ENCODE results near the gene PPP1CA. TPM values are rescaled to one million over a fixed set of nuclear protein-coding genes. Genes with fewer than 3 reads are reported as not detected.

Gene PPP1CA
- total RNA-seq, 1 donor from 2014 or later: 262 TPM

DNA sequence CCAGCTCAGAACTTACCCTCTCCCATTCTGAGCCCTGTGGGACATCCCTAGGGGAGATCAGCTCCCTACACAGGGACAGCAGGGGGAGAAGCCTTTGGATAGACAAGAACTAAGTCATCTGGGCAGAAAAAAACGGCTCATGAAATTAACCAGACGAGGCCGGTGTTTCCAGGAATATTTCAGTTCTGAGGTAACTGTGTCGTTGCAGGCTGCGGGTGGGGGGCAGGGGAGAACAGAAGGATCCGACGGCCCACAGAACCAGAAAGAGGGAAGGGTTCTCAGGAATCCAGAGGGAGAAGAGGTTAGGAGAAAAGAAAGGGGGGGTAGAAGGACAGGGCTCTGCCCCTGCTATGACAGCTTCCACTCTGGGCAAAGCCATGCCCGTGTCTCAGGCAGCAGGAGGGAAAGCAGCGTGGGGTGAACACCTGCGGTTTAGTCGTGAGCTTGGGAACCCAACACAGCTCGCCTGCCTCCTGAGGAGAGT lies 31.8 kb downstream of the PPP1CA start:
- H3K36me3 Mint-ChIP-seq (ENCODE audit: low read depth): peaks cover 5% of the 10 kb centered on the region
- peaks cover 56% of the 10 kb centered on the region for H3K27me3 Mint-ChIP-seq (ENCODE audit: low read depth)
- peaks cover 44% of the 10 kb centered on the region for H3K4me1 Mint-ChIP-seq (ENCODE audit: low read depth)
- no peak overlapping the region for H3K27ac Mint-ChIP-seq
- no peaks in the 10 kb centered on the region for H3K9me3 Mint-ChIP-seq
- intact Hi-C loops (cut with micrococcal nuclease): no loop called here
- DNase-seq (ENCODE audit: low spot score): no peak
- no peak overlapping the region for H3K4me3 Mint-ChIP-seq (ENCODE audit: low read depth)

DNA sequence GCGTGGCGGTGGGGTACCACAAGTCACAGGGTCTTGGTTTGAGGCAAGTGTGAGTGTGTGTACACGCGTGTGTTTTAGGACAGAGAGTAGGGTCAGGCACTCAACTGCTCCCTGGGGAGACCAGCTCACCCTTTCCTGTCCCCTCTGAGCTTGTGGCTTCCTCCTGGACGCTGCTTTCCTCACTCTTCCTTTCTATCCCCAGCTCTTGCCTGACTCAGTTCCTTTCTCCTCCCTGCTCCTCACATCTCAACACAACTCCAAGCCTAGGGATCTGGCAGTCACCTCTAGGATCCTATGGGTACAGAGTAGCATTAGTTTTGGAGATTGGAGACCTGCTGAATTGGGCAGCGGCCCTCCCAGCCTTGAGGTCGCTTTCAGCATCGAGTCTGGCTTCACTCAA lies 32.4 kb downstream of the PPP1CA start:
- H3K36me3 Mint-ChIP-seq (ENCODE audit: low read depth): peaks cover 9% of the 10 kb centered on the region
- H3K27ac Mint-ChIP-seq: no peak overlapping the region
- peaks cover 51% of the 10 kb centered on the region for H3K27me3 Mint-ChIP-seq (ENCODE audit: low read depth)
- no peak for DNase-seq (ENCODE audit: low spot score)
- intact Hi-C loops (cut with micrococcal nuclease): no loop called here
- H3K4me1 Mint-ChIP-seq (ENCODE audit: low read depth): peaks cover 41% of the 10 kb centered on the region
- no peak overlapping the region for H3K4me3 Mint-ChIP-seq (ENCODE audit: low read depth)
- no peaks in the 10 kb centered on the region for H3K9me3 Mint-ChIP-seq

DNA sequence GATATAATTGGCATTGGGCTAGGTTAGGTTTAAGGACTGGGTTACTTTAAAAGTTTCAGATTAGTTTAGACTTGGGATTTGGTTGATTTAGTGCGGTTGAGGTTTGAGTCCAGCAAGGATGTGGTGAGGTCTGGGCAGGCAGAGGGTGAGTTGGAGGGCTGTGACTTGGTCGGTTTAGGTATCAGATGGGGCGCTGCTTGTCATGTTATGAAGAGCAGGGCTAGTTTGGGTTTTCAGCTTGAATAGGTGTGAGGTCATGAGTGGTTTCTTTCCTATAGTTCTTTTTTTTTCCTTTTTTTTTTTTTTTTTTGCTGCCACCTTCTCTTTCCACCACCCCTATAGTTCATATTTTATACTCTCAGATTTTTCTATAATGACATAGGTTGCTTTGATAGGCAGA lies 33.0 kb downstream of the PPP1CA start:
- Mint-ChIP-seq H3K4me1 (ENCODE audit: low read depth) (peaks cover 38% of the 10 kb centered on the region), H3K27me3 (ENCODE audit: low read depth) (peaks cover 50% of the 10 kb centered on the region), H3K27ac (no peak overlapping the region), H3K4me3 (ENCODE audit: low read depth) (no peak overlapping the region), H3K36me3 (ENCODE audit: low read depth) (peaks cover 9% of the 10 kb centered on the region), H3K9me3 (no peaks in the 10 kb centered on the region)
- DNase-seq (ENCODE audit: low spot score): no peak
- intact Hi-C loops (cut with micrococcal nuclease): no loop called here

DNA sequence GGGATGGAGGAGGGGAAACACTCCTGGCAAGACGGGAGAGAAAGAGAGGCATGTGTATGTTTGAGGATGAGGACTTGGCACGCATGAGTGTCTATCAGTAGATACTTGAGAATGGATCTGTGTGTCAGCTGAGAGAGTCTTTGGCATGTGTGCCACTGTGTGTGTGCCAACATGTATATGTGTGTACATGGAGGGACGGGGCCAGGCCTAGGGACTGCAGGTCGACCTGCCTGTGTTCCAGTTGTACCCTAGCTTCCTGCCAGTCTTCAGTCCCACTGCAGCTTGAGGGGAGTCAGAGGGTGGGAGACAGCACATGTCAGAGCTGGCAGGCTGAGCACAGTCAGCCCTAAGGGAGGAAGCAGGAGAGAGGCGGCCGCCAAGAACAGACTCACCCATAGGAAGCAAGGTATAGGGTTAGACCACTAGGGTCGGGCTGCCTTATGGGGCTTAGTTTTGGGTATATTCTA lies 33.9 kb downstream of the PPP1CA start:
- no peaks in the 10 kb centered on the region for H3K9me3 Mint-ChIP-seq
- no peak overlapping the region for H3K27ac Mint-ChIP-seq
- peaks cover 38% of the 10 kb centered on the region for H3K4me1 Mint-ChIP-seq (ENCODE audit: low read depth)
- peaks cover 9% of the 10 kb centered on the region for H3K36me3 Mint-ChIP-seq (ENCODE audit: low read depth)
- peaks cover 51% of the 10 kb centered on the region for H3K27me3 Mint-ChIP-seq (ENCODE audit: low read depth)
- DNase-seq (ENCODE audit: low spot score): no peak
- no peak overlapping the region for H3K4me3 Mint-ChIP-seq (ENCODE audit: low read depth)
- intact Hi-C loops (cut with micrococcal nuclease): no loop called here

DNA sequence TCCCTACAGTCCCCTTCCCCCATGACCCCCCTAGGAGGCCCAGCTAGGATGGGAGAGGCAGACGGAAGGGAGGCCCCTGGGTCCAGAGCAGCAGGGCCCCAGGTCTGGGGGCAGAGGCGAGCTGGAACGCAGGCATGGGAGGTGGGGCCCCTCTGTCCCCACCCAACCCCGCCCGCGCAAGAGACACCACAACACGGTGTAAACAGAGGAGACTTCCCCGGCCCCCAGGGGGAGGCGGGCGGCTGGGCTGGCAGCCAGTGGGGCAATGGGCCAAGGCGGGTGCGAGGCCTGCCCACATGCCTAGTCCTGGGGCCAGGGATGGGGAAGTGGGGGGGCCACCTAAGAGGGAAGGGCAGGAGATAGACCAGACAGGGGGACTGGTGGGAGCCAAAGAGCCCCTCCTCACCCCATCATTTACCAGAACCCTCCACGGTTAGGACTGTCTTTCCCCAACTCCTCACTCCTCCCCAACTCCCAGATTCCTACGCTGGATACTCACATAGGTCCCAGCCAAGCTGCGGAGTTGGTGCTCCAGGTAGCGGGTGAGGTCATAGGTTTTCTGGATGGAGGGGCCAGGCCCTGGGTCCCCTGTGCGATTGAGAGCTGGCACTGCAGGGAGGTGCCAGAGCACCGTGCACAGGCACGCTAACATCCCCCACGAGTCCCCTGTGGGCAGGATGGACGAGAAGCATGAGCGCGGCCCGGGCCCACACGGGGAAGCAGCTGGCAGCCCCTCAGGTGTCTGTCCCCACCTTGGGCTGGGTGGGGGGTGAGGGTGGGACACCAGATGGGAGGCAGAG lies 34.5 kb downstream of the PPP1CA start:
- Mint-ChIP-seq H3K27me3 (ENCODE audit: low read depth) (peaks cover 58% of the 10 kb centered on the region), H3K4me1 (ENCODE audit: low read depth) (peaks cover 38% of the 10 kb centered on the region), H3K4me3 (ENCODE audit: low read depth) (no peak overlapping the region), H3K27ac (no peak overlapping the region), H3K9me3 (no peaks in the 10 kb centered on the region), H3K36me3 (ENCODE audit: low read depth) (peaks cover 9% of the 10 kb centered on the region)
- no peak for DNase-seq (ENCODE audit: low spot score)
- intact Hi-C loops (cut with micrococcal nuclease): no loop called here

DNA sequence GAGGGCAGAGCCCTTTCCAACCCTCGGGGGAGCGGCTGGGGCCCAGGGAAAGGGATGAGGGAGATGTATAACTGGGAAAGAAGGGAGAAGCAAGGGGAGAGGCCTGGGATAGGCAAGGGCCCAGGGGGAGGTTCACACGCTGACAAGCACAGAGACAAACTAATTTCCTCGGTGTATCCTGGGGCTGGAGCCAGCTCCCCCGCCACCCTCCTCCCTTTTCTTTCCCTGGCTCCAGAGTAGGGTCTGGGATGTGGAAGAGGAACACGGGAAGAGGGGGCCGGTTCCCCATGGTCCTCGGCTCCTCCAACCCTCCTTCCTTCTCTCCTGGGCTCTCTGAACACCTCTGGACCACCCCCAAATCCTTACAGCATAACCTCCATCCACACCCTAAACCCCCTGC lies 35.1 kb downstream of the PPP1CA start:
- no peak overlapping the region for H3K4me3 Mint-ChIP-seq (ENCODE audit: low read depth)
- no peaks in the 10 kb centered on the region for H3K9me3 Mint-ChIP-seq
- H3K27me3 Mint-ChIP-seq (ENCODE audit: low read depth): peaks cover 59% of the 10 kb centered on the region
- H3K36me3 Mint-ChIP-seq (ENCODE audit: low read depth): peaks cover 5% of the 10 kb centered on the region
- intact Hi-C loops (cut with micrococcal nuclease): no loop called here
- no peak for DNase-seq (ENCODE audit: low spot score)
- H3K4me1 Mint-ChIP-seq (ENCODE audit: low read depth): peaks cover 34% of the 10 kb centered on the region
- no peak overlapping the region for H3K27ac Mint-ChIP-seq

DNA sequence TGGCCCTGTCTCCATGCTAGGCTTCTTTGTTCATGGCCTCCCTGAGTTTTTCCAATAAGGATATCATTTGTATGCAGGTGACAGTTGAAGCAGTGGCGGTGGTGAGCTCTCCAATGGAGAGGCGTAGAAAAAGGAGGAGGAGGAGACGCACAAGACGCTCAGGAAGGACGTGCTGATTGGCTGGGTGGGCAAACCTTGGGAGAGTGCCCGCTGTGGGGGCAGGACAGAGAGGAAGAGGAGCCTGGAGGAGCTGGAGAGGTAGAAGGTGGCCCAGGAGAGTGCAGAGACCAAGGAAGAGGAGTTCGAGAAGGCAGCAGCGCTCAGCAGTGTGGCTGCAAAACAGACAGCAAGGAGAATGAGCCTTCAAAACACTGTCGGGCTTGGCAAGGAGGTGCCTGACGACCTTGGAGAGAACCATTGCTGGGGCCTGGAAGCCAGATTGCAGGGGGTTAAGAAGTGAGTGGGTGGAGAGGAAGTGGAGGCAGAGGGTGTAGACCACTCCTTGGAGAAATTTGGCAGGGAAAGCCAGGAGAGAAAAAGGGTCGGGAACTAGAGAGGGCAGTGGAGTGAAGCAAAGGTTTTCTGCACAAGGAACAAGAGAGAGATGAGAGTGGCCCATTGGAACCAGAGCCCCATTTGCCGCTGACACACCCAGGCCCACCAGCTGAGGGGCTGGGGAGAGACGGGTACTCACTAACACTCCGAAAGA lies 35.8 kb downstream of the PPP1CA start:
- Mint-ChIP-seq H3K9me3 (no peaks in the 10 kb centered on the region), H3K4me3 (ENCODE audit: low read depth) (no peak overlapping the region), H3K4me1 (ENCODE audit: low read depth) (peaks cover 29% of the 10 kb centered on the region), H3K36me3 (ENCODE audit: low read depth) (peaks cover 5% of the 10 kb centered on the region), H3K27me3 (ENCODE audit: low read depth) (peaks cover 58% of the 10 kb centered on the region), H3K27ac (no peak overlapping the region)
- intact Hi-C loops (cut with micrococcal nuclease): no loop called here
- no peak for DNase-seq (ENCODE audit: low spot score)

DNA sequence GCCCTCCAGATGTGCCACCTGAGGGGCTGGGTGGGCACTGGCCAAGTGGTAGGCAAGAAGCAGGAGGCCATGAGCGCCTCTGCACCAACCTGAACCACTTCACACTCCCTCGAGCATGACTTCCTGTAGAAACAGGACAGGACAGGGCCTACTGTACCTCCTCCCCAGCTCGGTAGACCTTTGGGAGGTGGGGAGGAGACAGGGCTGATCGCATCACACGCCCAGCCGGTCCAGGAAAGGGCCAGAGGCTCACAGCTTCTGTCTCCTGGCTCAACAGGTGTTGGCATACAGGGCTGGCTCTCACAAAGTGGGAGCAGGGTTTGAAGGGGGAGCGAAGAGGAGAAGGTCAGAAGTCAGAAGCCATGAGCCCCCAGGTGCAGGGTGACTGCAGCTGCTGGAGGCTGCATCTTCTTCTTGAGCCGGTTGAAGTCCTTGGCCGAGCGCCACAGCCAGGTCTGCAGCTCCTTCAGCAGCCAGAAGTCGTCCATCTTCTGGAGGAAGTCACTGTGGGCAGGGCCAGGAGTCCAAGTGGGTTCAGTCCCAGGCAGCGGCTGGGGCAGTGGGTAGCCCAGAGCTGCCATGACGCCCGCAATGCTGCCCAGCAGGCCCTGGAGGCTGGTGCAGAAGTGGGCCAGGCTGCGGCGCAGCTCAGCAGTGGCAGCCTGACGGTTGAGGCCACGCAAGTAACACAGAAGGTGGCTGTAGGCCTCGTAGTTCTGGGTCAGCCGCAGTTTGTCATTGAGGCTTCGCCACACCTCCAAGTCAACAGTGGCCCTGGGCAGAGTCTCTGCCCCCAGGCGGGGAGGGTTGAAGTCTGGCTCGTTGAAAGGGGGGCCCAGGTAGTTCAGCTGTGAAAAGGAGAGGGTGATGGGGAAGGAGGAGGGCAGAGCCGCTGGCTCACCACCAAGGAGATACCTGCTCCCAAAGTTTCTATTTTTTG lies 36.6 kb downstream of the PPP1CA start:
- peaks cover 5% of the 10 kb centered on the region for H3K36me3 Mint-ChIP-seq (ENCODE audit: low read depth)
- H3K27me3 Mint-ChIP-seq (ENCODE audit: low read depth): peaks cover 52% of the 10 kb centered on the region
- no peak for DNase-seq (ENCODE audit: low spot score)
- no peak overlapping the region for H3K27ac Mint-ChIP-seq
- intact Hi-C loops (cut with micrococcal nuclease): no loop called here
- H3K9me3 Mint-ChIP-seq: no peaks in the 10 kb centered on the region
- H3K4me3 Mint-ChIP-seq (ENCODE audit: low read depth): no peak overlapping the region
- peaks cover 23% of the 10 kb centered on the region for H3K4me1 Mint-ChIP-seq (ENCODE audit: low read depth)

DNA sequence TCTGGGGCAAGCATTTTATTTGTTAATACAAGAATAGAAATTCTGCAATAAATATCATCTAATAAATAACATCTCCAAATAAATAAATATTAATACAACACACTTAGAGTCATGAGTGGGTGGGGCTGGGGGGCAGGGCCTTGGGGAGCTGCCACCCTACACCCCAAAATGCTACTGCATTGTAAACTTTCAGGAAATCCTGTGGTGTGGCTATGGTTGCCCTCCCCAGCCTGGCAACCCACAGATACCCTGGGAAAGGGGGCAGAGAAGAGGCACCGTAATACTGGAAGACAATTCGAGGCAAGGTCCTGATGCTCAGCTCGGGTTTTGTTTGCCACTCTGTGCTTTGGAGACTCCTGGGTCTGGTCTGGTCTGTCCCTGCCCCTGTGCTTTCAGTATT lies 37.5 kb downstream of the PPP1CA start:
- peaks cover 18% of the 10 kb centered on the region for H3K4me1 Mint-ChIP-seq (ENCODE audit: low read depth)
- intact Hi-C loops (cut with micrococcal nuclease): no loop called here
- DNase-seq (ENCODE audit: low spot score): no peak
- H3K9me3 Mint-ChIP-seq: no peaks in the 10 kb centered on the region
- H3K4me3 Mint-ChIP-seq (ENCODE audit: low read depth): no peak overlapping the region
- H3K27ac Mint-ChIP-seq: no peak overlapping the region
- H3K27me3 Mint-ChIP-seq (ENCODE audit: low read depth): peaks cover 44% of the 10 kb centered on the region
- peaks cover 5% of the 10 kb centered on the region for H3K36me3 Mint-ChIP-seq (ENCODE audit: low read depth)

DNA sequence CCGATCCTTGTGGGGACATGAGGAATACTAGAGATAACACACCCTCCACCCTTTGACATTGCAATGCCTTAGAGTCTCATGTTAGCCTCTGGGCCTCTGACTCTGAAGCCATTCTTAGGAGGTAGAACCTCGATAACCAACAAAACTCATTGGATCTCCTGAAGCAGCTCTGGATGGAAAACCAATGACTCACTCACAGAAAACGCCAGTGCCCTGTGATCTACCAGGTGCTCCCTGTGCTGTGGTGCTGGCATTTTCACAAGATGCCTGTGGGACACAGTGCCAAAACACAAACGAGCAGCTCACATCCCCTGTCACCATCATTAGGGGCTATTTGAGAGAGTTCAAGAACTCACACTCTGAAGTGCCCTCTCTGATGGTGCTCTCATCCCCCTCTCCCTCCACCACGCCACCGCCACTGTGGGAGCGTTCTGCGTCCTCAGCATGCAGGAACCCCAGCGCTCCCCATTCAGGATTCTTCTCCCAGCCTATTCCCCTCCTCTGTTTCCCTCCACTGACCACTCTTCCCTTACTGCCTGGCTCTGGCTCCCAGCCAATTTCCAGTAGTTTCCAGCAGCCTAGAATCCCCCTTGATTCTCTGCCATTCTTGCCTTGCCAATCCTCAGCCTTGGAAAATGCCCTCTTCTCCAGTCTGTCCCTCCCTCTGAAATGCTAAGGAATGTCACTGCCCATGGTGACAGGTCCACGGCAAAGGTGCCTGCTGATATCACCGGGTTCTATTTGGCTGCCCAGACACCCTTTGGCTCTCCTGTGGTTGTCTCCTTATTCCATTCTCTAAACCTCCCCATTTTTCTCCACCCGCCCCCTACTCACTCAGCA lies 43.6 kb downstream of the PPP1CA start:
- H3K27ac Mint-ChIP-seq: no peak overlapping the region
- H3K9me3 Mint-ChIP-seq: no peaks in the 10 kb centered on the region
- H3K36me3 Mint-ChIP-seq (ENCODE audit: low read depth): no peaks in the 10 kb centered on the region
- no peak overlapping the region for H3K4me3 Mint-ChIP-seq (ENCODE audit: low read depth)
- peaks cover 29% of the 10 kb centered on the region for H3K27me3 Mint-ChIP-seq (ENCODE audit: low read depth)
- no peak for DNase-seq (ENCODE audit: low spot score)
- intact Hi-C loops (cut with micrococcal nuclease): loop anchor here (1.0 kb wide), 1 partner anchor 24 kb away; no protein-coding TSS in a partner anchor
- H3K4me1 Mint-ChIP-seq (ENCODE audit: low read depth): peaks cover 28% of the 10 kb centered on the region

DNA sequence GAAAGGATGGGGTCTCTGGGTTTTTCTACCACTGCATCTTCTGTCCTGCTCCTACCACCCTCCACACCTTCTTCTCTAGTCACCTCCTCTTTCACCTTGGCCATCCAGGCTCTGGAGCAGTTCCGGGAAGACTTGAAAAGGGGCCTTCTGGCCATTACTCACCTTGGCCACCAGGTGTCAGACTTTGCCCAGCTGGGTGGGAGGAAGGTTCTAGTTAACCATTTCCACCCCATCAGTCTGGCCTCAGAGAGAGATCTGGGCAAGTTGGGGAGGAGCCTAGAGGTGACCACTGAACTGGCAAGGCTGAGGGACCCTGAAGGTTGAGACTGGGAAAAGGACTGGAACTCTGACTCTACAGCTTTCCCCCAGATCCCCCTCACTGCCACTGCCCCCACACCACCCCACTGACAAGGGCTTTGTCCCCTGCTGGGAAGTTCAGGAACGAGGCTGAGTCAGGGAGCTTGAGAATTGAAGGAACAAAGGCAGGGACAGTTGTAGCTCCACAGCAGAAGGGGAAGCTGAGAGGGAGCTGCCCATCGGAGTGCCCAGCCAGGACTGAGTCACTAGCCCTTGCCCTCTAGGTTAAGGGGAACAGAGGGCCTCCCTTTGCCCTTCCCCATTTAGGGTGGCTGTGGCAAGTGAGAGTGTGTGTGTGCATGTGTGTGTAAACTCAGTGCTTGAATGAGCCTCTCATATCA lies 44.6 kb downstream of the PPP1CA start:
- peak overlapping the region; percentile 77 for H3K27ac Mint-ChIP-seq
- H3K9me3 Mint-ChIP-seq: no peaks in the 10 kb centered on the region
- DNase-seq (ENCODE audit: low spot score): peak; percentile 59
- intact Hi-C loops (cut with micrococcal nuclease): loop anchor here (1.0 kb wide), 1 partner anchor 25 kb away; no protein-coding TSS in a partner anchor
- no peaks in the 10 kb centered on the region for H3K36me3 Mint-ChIP-seq (ENCODE audit: low read depth)
- H3K27me3 Mint-ChIP-seq (ENCODE audit: low read depth): peaks cover 19% of the 10 kb centered on the region
- H3K4me1 Mint-ChIP-seq (ENCODE audit: low read depth): peaks cover 28% of the 10 kb centered on the region
- H3K4me3 Mint-ChIP-seq (ENCODE audit: low read depth): peak overlapping the region; percentile 10

All from activated T-helper 2 cell treated with anti-CD3 and anti-CD28 coated beads, Interferon-gamma antibody, Interleukin-2, Interleukin-4, amounts not matched to agents 10 μg/mL and 5 μg/mL and 100 μg/mL, durations not matched to agents 14 hours and 24 hours and 36 hours (primary cell).